Measurements from ENCODE around the gene TSHZ3.

GRCh38 chr19:31383553-31383952, 34.3 kb upstream of the TSHZ3 start:
- TF ChIP-seq HDGF (IDR thresholded peaks at IDR 0.05; ENCODE audit: borderline replicate concordance): no peak
- no peak for TF ChIP-seq ZNF384 (IDR thresholded peaks at IDR 0.05)
- no peak for TF ChIP-seq SP1 (IDR thresholded peaks at IDR 0.05)

All from HEK293T (cell line).